KMS-11 (cell line): ENCODE measurements around the gene TCF7L2.

ENCODE experiments used
- H2AFZ ChIP-seq: fragments of 200-600 bp; sonication (generic); 2 replicates; pipeline ENCODE4 v1.6.1; 2016; ENCODE audit warnings: antibody characterized with exemption, mixed run types, low read depth
- H3K27ac ChIP-seq: fragments of 200-600 bp; sonication (generic); 2 replicates; pipeline ENCODE4 v1.6.1; 2016; ENCODE audit warnings: mild to moderate bottlenecking, mixed run types
- H3K27me3 ChIP-seq: fragments of 200-600 bp; sonication (generic); 2 replicates; pipeline ENCODE4 v1.6.1; 2017; ENCODE audit warnings: mild to moderate bottlenecking, low read depth, mixed run types, moderate library complexity; ENCODE audit not compliant: insufficient read depth
- H3K36me3 ChIP-seq: fragments of 200-600 bp; sonication (generic); 2 replicates; pipeline ENCODE4 v1.6.1; 2017; ENCODE audit warnings: mild to moderate bottlenecking, mixed run types; ENCODE audit not compliant: insufficient read depth
- H3K4me1 ChIP-seq: fragments of 200-600 bp; sonication (generic); 2 replicates; pipeline ENCODE4 v1.6.1; 2016; ENCODE audit warnings: mild to moderate bottlenecking, low read depth, mixed run types; ENCODE audit not compliant: poor library complexity, severe bottlenecking
- H3K4me2 ChIP-seq: fragments of 200-600 bp; sonication (generic); 2 replicates; pipeline ENCODE4 v1.7.0; 2016; ENCODE audit warnings: mild to moderate bottlenecking, mixed run types
- H3K4me3 ChIP-seq: fragments of 200-600 bp; sonication (generic); IDR thresholded peaks from 2 replicates; pipeline ENCODE4 v1.6.1; 2017; ENCODE audit warnings: low read depth, low read length, mixed read lengths; ENCODE audit not compliant: insufficient read depth
- H3K79me2 ChIP-seq: fragments of 200-600 bp; sonication (generic); 2 replicates; pipeline ENCODE4 v1.6.1; 2016; ENCODE audit warnings: low read depth, mixed run types; ENCODE audit not compliant: insufficient read depth
- H3K9ac ChIP-seq: fragments of 200-600 bp; sonication (generic); 2 replicates; pipeline ENCODE4 v1.6.1; 2016; ENCODE audit warnings: mild to moderate bottlenecking, mixed run types
- H4K20me1 ChIP-seq: fragments of 200-600 bp; sonication (generic); 2 replicates; pipeline ENCODE4 v1.6.1; 2016; ENCODE audit warnings: mild to moderate bottlenecking, mixed run types; ENCODE audit not compliant: insufficient read depth
- CTCF ChIP-seq: fragments of 200-600 bp; sonication (generic); conservative IDR thresholded peaks from 2 replicates; pipeline ENCODE4 v1.6.1; 2017; ENCODE audit warnings: low read depth, mild to moderate bottlenecking, antibody characterized with exemption, low read length, moderate library complexity, mixed read lengths

Gene TCF7L2

GRCh38 chr10:113045147-113046055 lies 95.4 kb downstream of the TCF7L2 start:
- Histone ChIP-seq H3K9ac (no peak overlapping the region), H3K4me2 (no peak overlapping the region), H3K79me2 (no peaks in the 10 kb centered on the region), H3K36me3 (no peaks in the 10 kb centered on the region), H3K27ac (no peak overlapping the region), H3K4me1 (no peaks in the 10 kb centered on the region), H3K4me3 (no peak overlapping the region), H4K20me1 (no peaks in the 10 kb centered on the region), H3K27me3 (no peaks in the 10 kb centered on the region), H2AFZ (no peak overlapping the region)
- TF ChIP-seq CTCF: no peak

- no peaks in the 10 kb centered on the region for H3K79me2 ChIP-seq
- H3K9ac ChIP-seq: no peak overlapping the region
- H3K4me1 ChIP-seq: no peaks in the 10 kb centered on the region
- H3K4me3 ChIP-seq: no peak overlapping the region
- H3K27ac ChIP-seq: no peak overlapping the region
- no peak for TF ChIP-seq CTCF
- no peak overlapping the region for H2AFZ ChIP-seq
- H3K27me3 ChIP-seq: no peaks in the 10 kb centered on the region
- H3K4me2 ChIP-seq: no peak overlapping the region
- H3K36me3 ChIP-seq: no peaks in the 10 kb centered on the region
- H4K20me1 ChIP-seq: no peaks in the 10 kb centered on the region
Observed at GRCh38 chr10:113047151-113047550, 97.1 kb downstream of the TCF7L2 start.

GRCh38 chr10:113047605-113047962 lies 97.5 kb downstream of the TCF7L2 start:
- no peak overlapping the region for H3K9ac ChIP-seq
- H3K4me1 ChIP-seq: no peaks in the 10 kb centered on the region
- no peak for TF ChIP-seq CTCF
- H3K4me2 ChIP-seq: no peak overlapping the region
- H3K27ac ChIP-seq: no peak overlapping the region
- no peaks in the 10 kb centered on the region for H4K20me1 ChIP-seq
- no peak overlapping the region for H3K4me3 ChIP-seq
- no peaks in the 10 kb centered on the region for H3K36me3 ChIP-seq
- H3K79me2 ChIP-seq: no peaks in the 10 kb centered on the region
- H3K27me3 ChIP-seq: no peaks in the 10 kb centered on the region
- H2AFZ ChIP-seq: no peak overlapping the region

GRCh38 chr10:113047963-113048781 lies 98.1 kb downstream of the TCF7L2 start:
- TF ChIP-seq CTCF: no peak
- H3K27ac ChIP-seq: no peak overlapping the region
- H3K79me2 ChIP-seq: no peaks in the 10 kb centered on the region

More at GRCh38 chr10:113047963-113048781, 98.1 kb downstream of the TCF7L2 start:
- H3K4me1 ChIP-seq: no peaks in the 10 kb centered on the region
- no peak overlapping the region for H2AFZ ChIP-seq
- no peaks in the 10 kb centered on the region for H4K20me1 ChIP-seq
- H3K27me3 ChIP-seq: no peaks in the 10 kb centered on the region
- no peak overlapping the region for H3K4me2 ChIP-seq
- no peak overlapping the region for H3K9ac ChIP-seq
- H3K4me3 ChIP-seq: no peak overlapping the region
- H3K36me3 ChIP-seq: no peaks in the 10 kb centered on the region
